ENCODE data around the gene NFE2L2.
"Not testable (repeated sequence)": the region's sequence is repeated elsewhere in the genome, so short reads cannot be mapped to it uniquely, and the experiment has no call there.

NFE2L2 gene

DNA sequence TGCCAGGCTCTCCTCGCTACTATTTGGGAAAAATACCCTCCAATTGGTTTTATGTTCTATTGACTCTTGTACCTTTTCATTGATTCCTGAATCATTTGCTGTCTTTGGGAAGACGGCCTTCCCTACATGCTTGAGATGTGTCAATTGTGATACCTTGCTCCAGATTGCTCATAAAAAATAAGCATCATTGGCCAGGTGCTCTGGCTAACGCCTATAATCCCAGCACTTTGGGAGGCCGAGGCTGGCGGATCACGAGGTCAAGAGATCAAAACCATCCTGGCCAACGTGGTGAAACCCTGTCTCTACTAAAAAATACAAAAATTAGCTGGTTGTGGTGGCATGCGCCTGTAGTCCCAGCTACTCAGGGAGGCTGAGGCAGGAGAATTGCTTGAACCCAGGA lies 2.4 kb upstream of the NFE2L2 start:
- not testable (repeated sequence) for H3K9me3 ChIP-seq (ENCODE audit: control insufficient read depth in 1 of 2, low read length in 2 of 2); H3K27me3 ChIP-seq (ENCODE audit: control insufficient read depth in 1 of 2, insufficient read depth in 2 of 2, low read length in 2 of 2); H3K9ac ChIP-seq (ENCODE audit: low read depth in 1 of 2, low read length in 2 of 2); H3K27ac ChIP-seq (ENCODE audit: low read depth, low read length); H3K36me3 ChIP-seq (ENCODE audit: control insufficient read depth in 1 of 2, insufficient read depth in 2 of 2, low read length in 2 of 2); H3K4me3 ChIP-seq (ENCODE audit: low read depth in 1 of 2, low read length in 2 of 2)
- H3K4me1 ChIP-seq (ENCODE audit: control insufficient read depth in 1 of 2, insufficient read depth in 2 of 2, low read length in 2 of 2) = peaks cover 18 to 24% of the 10 kb centered on the region in 2 donors

DNA sequence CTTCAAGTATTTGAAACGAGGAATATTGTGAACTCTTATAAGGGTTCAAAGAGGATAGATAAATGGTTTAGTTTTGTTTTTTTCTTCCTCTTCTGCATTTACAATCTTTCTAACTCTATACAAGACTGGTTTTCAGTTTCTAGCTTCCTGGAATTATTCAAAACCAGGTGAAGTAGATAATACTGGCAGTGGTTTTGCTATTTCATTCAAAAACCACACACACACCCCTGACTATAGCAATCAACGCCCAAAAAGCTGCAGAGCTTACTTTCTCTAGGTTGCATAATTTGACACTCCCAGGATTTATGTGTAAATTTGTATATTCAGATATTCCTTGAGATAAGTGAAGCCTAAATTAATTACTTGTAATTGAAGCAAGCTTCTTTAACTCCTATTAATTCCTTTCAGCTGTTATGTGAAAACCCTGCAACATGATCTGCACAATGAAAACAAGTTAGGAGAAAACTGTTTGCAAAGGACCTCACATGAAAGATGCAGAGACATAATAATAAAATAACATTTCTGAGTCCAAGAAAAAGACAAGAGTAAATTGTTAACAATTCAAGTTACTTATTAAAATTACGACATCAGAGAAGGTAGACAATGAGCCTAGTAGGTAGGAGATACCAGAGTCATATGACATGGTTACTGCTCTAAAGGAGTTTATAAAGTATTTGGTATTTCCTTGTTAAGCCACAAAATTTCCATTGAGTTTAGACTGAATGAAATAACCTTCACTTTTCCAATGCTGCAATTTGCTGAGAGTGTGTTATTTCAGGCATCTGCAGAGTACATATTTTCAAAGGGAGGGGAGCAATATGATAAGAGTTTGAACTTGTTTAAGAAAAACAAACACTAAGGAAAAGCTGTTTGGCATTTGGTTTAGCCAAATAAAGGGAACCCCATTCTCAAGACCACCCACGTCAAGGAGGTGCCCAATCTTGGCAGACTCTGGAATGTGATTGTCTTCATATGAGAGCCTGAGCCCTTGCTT lies 1.6 kb upstream of the NFE2L2 start:
- Histone ChIP-seq H3K4me3 (ENCODE audit: low read depth in 1 of 2, low read length in 2 of 2) (peak overlapping the region; percentile 66 to 96), H3K27me3 (ENCODE audit: control insufficient read depth in 1 of 2, insufficient read depth in 2 of 2, low read length in 2 of 2) (no peaks in the 10 kb centered on the region), H3K27ac (ENCODE audit: low read depth, low read length) (peak overlapping the region; percentile 100), H3K36me3 (ENCODE audit: control insufficient read depth in 1 of 2, insufficient read depth in 2 of 2, low read length in 2 of 2) (no peaks in the 10 kb centered on the region), H3K9me3 (ENCODE audit: control insufficient read depth in 1 of 2, low read length in 2 of 2) (no peaks in the 10 kb centered on the region), H3K4me1 (ENCODE audit: control insufficient read depth in 1 of 2, insufficient read depth in 2 of 2, low read length in 2 of 2) (peaks cover 24 to 26% of the 10 kb centered on the region in 2 donors), H3K9ac (ENCODE audit: low read depth in 1 of 2, low read length in 2 of 2) (peak overlapping the region; percentile 98)

- Histone ChIP-seq H3K9me3 (ENCODE audit: control insufficient read depth in 1 of 2, low read length in 2 of 2) (no peaks in the 10 kb centered on the region), H3K27me3 (ENCODE audit: control insufficient read depth in 1 of 2, insufficient read depth in 2 of 2, low read length in 2 of 2) (no peaks in the 10 kb centered on the region), H3K4me3 (ENCODE audit: low read depth in 1 of 2, low read length in 2 of 2) (peak overlapping the region; percentile 66 to 96), H3K36me3 (ENCODE audit: control insufficient read depth in 1 of 2, insufficient read depth in 2 of 2, low read length in 2 of 2) (no peaks in the 10 kb centered on the region), H3K9ac (ENCODE audit: low read depth in 1 of 2, low read length in 2 of 2) (peak overlapping the region; percentile 94 to 98), H3K27ac (ENCODE audit: low read depth, low read length) (peak overlapping the region; percentile 100), H3K4me1 (ENCODE audit: control insufficient read depth in 1 of 2, insufficient read depth in 2 of 2, low read length in 2 of 2) (peaks cover 36 to 37% of the 10 kb centered on the region in 2 donors)
Measured at GRCh38 chr2:177264209-177264692, 276 bp downstream of the NFE2L2 start.

- H3K4me3 ChIP-seq (ENCODE audit: low read depth in 1 of 2, low read length in 2 of 2) = peak overlapping the region; percentile 66 to 96
- peak overlapping the region; percentile 100 for H3K27ac ChIP-seq (ENCODE audit: low read depth, low read length)
- no peaks in the 10 kb centered on the region for H3K9me3 ChIP-seq (ENCODE audit: control insufficient read depth in 1 of 2, low read length in 2 of 2)
- no peaks in the 10 kb centered on the region for H3K27me3 ChIP-seq (ENCODE audit: control insufficient read depth in 1 of 2, insufficient read depth in 2 of 2, low read length in 2 of 2)
- H3K36me3 ChIP-seq (ENCODE audit: control insufficient read depth in 1 of 2, insufficient read depth in 2 of 2, low read length in 2 of 2) = peaks cover 0 to 5% of the 10 kb centered on the region in 2 donors
- H3K9ac ChIP-seq (ENCODE audit: low read depth in 1 of 2, low read length in 2 of 2) = peak overlapping the region; percentile 94 to 98
- H3K4me1 ChIP-seq (ENCODE audit: control insufficient read depth in 1 of 2, insufficient read depth in 2 of 2, low read length in 2 of 2) = peaks cover 37 to 40% of the 10 kb centered on the region in 2 donors
Measured at GRCh38 chr2:177263451-177264208, 897 bp downstream of the NFE2L2 start.

- peak overlapping the region; percentile 100 for H3K27ac ChIP-seq (ENCODE audit: low read depth, low read length)
- peak overlapping the region; percentile 66 to 96 for H3K4me3 ChIP-seq (ENCODE audit: low read depth in 1 of 2, low read length in 2 of 2)
- H3K36me3 ChIP-seq (ENCODE audit: control insufficient read depth in 1 of 2, insufficient read depth in 2 of 2, low read length in 2 of 2) = peaks cover 0 to 8% of the 10 kb centered on the region in 2 donors
- H3K9ac ChIP-seq (ENCODE audit: low read depth in 1 of 2, low read length in 2 of 2) = peak overlapping the region; percentile 94 to 98
- H3K9me3 ChIP-seq (ENCODE audit: control insufficient read depth in 1 of 2, low read length in 2 of 2) = peaks cover 0 to 2% of the 10 kb centered on the region in 2 donors
- no peaks in the 10 kb centered on the region for H3K27me3 ChIP-seq (ENCODE audit: control insufficient read depth in 1 of 2, insufficient read depth in 2 of 2, low read length in 2 of 2)
- H3K4me1 ChIP-seq (ENCODE audit: control insufficient read depth in 1 of 2, insufficient read depth in 2 of 2, low read length in 2 of 2) = peaks cover 36 to 37% of the 10 kb centered on the region in 2 donors
Measured at GRCh38 chr2:177262958-177263450, 1.5 kb downstream of the NFE2L2 start.

DNA sequence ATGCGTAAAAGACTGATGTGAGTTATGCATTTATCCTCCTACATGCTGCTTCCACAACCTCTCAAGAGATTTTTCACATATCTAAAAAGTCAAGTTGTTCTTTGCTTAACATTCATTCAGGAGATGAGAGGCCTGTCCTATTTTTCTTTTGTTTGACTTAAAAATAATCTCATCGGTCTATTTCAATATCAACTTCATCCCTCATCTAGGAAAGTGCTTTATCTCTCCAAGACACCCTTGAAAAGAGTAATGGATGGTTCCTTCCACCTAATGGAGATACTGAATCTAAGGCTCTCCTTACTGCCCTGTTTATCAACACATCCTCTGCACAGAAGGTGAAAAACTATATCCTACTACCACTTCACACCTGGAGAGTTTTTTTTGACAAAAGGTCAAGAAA lies 2.4 kb downstream of the NFE2L2 start:
- H3K9ac ChIP-seq (ENCODE audit: low read depth in 1 of 2, low read length in 2 of 2) = peak overlapping the region; percentile 94 to 98
- no peaks in the 10 kb centered on the region for H3K27me3 ChIP-seq (ENCODE audit: control insufficient read depth in 1 of 2, insufficient read depth in 2 of 2, low read length in 2 of 2)
- H3K4me3 ChIP-seq (ENCODE audit: low read depth in 1 of 2, low read length in 2 of 2) = peak overlapping the region; percentile 66 to 96
- H3K36me3 ChIP-seq (ENCODE audit: control insufficient read depth in 1 of 2, insufficient read depth in 2 of 2, low read length in 2 of 2) = peaks cover 0 to 8% of the 10 kb centered on the region in 2 donors
- peaks cover 0 to 5% of the 10 kb centered on the region in 2 donors for H3K9me3 ChIP-seq (ENCODE audit: control insufficient read depth in 1 of 2, low read length in 2 of 2)
- H3K4me1 ChIP-seq (ENCODE audit: control insufficient read depth in 1 of 2, insufficient read depth in 2 of 2, low read length in 2 of 2) = peaks cover 41 to 46% of the 10 kb centered on the region in 2 donors
- H3K27ac ChIP-seq (ENCODE audit: low read depth, low read length) = peak overlapping the region; percentile 30

- peak overlapping the region; percentile 94 to 98 for H3K9ac ChIP-seq (ENCODE audit: low read depth in 1 of 2, low read length in 2 of 2)
- H3K27me3 ChIP-seq (ENCODE audit: control insufficient read depth in 1 of 2, insufficient read depth in 2 of 2, low read length in 2 of 2) = no peaks in the 10 kb centered on the region
- no peak overlapping the region for H3K27ac ChIP-seq (ENCODE audit: low read depth, low read length)
- peaks cover 0 to 5% of the 10 kb centered on the region in 2 donors for H3K9me3 ChIP-seq (ENCODE audit: control insufficient read depth in 1 of 2, low read length in 2 of 2)
- H3K4me1 ChIP-seq (ENCODE audit: control insufficient read depth in 1 of 2, insufficient read depth in 2 of 2, low read length in 2 of 2) = peaks cover 44 to 48% of the 10 kb centered on the region in 2 donors
- peaks cover 0 to 12% of the 10 kb centered on the region in 2 donors for H3K36me3 ChIP-seq (ENCODE audit: control insufficient read depth in 1 of 2, insufficient read depth in 2 of 2, low read length in 2 of 2)
- H3K4me3 ChIP-seq (ENCODE audit: low read depth in 1 of 2, low read length in 2 of 2) = peak overlapping the region; percentile 66 to 96
Measured at GRCh38 chr2:177261116-177262060, 3.1 kb downstream of the NFE2L2 start.

GRCh38 chr2:177260379-177260778 lies 4.1 kb downstream of the NFE2L2 start:
- Histone ChIP-seq H3K27me3 (ENCODE audit: control insufficient read depth in 1 of 2, insufficient read depth in 2 of 2, low read length in 2 of 2) (no peaks in the 10 kb centered on the region), H3K4me1 (ENCODE audit: control insufficient read depth in 1 of 2, insufficient read depth in 2 of 2, low read length in 2 of 2) (peaks cover 44 to 48% of the 10 kb centered on the region in 2 donors), H3K4me3 (ENCODE audit: low read depth in 1 of 2, low read length in 2 of 2) (peak overlapping the region; percentile 50 to 59), H3K9ac (ENCODE audit: low read depth in 1 of 2, low read length in 2 of 2) (peak overlapping the region in 1 of 2 donors; percentile 32), H3K27ac (ENCODE audit: low read depth, low read length) (no peak overlapping the region), H3K9me3 (ENCODE audit: control insufficient read depth in 1 of 2, low read length in 2 of 2) (peaks cover 0 to 5% of the 10 kb centered on the region in 2 donors), H3K36me3 (ENCODE audit: control insufficient read depth in 1 of 2, insufficient read depth in 2 of 2, low read length in 2 of 2) (peaks cover 0 to 12% of the 10 kb centered on the region in 2 donors)

DNA sequence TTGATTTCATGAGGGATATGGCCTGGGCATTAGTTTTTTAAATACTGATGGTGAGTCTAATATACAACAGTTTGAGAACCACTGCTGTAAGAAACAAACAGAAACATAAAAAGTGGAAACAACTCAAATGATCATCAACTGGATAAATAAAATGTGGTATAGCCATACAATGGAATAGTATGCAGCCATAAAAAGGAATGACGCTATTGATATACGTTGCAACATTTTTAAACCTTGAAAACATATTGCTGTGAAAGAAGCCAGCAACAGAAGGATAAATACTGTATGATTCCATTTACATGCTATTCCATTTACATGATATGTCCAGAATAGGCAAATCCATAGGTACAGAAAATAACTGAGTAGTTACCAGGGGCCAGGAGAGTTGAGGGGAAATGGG lies 6.5 kb downstream of the NFE2L2 start:
- H3K27me3 ChIP-seq (ENCODE audit: control insufficient read depth in 1 of 2, insufficient read depth in 2 of 2, low read length in 2 of 2) = no peaks in the 10 kb centered on the region
- peaks cover 0 to 12% of the 10 kb centered on the region in 2 donors for H3K36me3 ChIP-seq (ENCODE audit: control insufficient read depth in 1 of 2, insufficient read depth in 2 of 2, low read length in 2 of 2)
- H3K4me3 ChIP-seq (ENCODE audit: low read depth in 1 of 2, low read length in 2 of 2) = no peak overlapping the region
- H3K4me1 ChIP-seq (ENCODE audit: control insufficient read depth in 1 of 2, insufficient read depth in 2 of 2, low read length in 2 of 2) = peaks cover 65 to 70% of the 10 kb centered on the region in 2 donors
- H3K9me3 ChIP-seq (ENCODE audit: control insufficient read depth in 1 of 2, low read length in 2 of 2) = peaks cover 0 to 5% of the 10 kb centered on the region in 2 donors
- H3K9ac ChIP-seq (ENCODE audit: low read depth in 1 of 2, low read length in 2 of 2) = no peak overlapping the region
- H3K27ac ChIP-seq (ENCODE audit: low read depth, low read length) = no peak overlapping the region

Measured in duodenal mucosa (tissue), 2 donors.